ENCODE data around the gene TTLL7. TPM values are rescaled to one million over a fixed set of nuclear protein-coding genes. Genes with fewer than 3 reads are reported as not detected.

The TTLL7 gene
- total RNA-seq, 1 donor from 2014 or later, result 15.0 TPM

DNA sequence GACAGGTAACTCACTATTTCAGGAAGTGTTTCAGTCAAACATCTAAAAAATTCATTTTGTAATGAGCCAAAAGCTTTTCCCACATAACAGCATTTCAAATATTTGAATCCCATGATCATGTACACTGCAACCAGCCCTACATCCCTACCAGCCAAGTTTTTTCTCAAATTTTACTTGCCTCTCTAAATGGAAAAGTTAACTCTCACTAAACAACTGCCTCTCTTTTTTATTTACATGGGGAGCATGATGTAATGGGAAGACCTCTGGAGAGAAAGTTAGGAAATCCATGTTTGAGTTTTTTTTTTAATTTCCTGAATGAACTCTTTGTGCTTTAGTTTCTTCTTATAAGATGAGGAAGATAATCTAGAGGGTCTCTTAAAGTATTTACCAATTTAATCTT lies 70.5 kb downstream of the TTLL7 start:
- H3K27me3 ChIP-seq, result no peaks in the 10 kb centered on the region
- H3K4me3 ChIP-seq, result no peak overlapping the region
- no peaks in the 10 kb centered on the region for H3K4me1 ChIP-seq
- no peaks in the 10 kb centered on the region for H3K9me3 ChIP-seq
- no peak for TF ChIP-seq POLR2AphosphoS5 (IDR thresholded peaks at IDR 0.05; ENCODE audit: insufficient read depth in 1 of 2, low read depth in 1 of 2)
- TF ChIP-seq CTCF (IDR thresholded peaks at IDR 0.05), result no peak
- no peak for TF ChIP-seq POLR2A (IDR thresholded peaks at IDR 0.05)
- intact Hi-C loops (cut with DNase I), result no loop called here
- H3K36me3 ChIP-seq, result no peaks in the 10 kb centered on the region
- no peak overlapping the region for H3K27ac ChIP-seq
- DNase-seq (ENCODE audit: extremely low spot score in 2 of 2), result no peak

- no peaks in the 10 kb centered on the region for H3K27me3 ChIP-seq
- no peak overlapping the region for H3K27ac ChIP-seq
- intact Hi-C loops (cut with DNase I), result no loop called here
- H3K4me1 ChIP-seq, result no peaks in the 10 kb centered on the region
- no peak overlapping the region for H3K4me3 ChIP-seq
- TF ChIP-seq CTCF (IDR thresholded peaks at IDR 0.05), result no peak
- TF ChIP-seq POLR2A (IDR thresholded peaks at IDR 0.05), result no peak
- no peak for TF ChIP-seq POLR2AphosphoS5 (IDR thresholded peaks at IDR 0.05; ENCODE audit: insufficient read depth in 1 of 2, low read depth in 1 of 2)
- H3K9me3 ChIP-seq, result no peaks in the 10 kb centered on the region
- no peaks in the 10 kb centered on the region for H3K36me3 ChIP-seq
- no peak for DNase-seq (ENCODE audit: extremely low spot score in 2 of 2)
Observed at GRCh38 chr1:83927701-83928100, 71.2 kb downstream of the TTLL7 start.

DNA sequence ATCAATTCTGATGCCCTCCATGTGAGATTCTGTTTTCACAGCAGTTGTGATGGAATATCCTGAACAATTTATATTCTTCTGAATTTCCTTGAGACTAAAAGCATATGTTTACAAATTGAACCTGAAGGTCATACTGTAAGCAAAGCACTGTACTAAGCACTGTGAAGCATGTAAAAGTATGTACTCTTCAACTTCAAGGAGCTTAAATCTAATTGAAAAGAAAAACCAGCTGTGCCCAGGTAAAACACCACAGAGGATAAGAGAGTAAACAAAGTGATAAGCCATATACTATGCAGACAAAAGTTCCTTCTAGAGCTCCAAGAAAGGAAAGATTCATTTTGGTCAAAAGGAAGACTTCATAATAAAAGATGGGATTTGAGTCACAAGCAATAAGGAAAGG lies 71.9 kb downstream of the TTLL7 start:
- Histone ChIP-seq H3K36me3 (no peaks in the 10 kb centered on the region), H3K4me3 (no peak overlapping the region), H3K9me3 (no peaks in the 10 kb centered on the region), H3K27ac (no peak overlapping the region), H3K27me3 (no peaks in the 10 kb centered on the region), H3K4me1 (no peaks in the 10 kb centered on the region)
- intact Hi-C loops (cut with DNase I), result no loop called here
- DNase-seq (ENCODE audit: extremely low spot score in 2 of 2), result no peak
- no peak for TF ChIP-seq CTCF (IDR thresholded peaks at IDR 0.05)
- no peak for TF ChIP-seq POLR2AphosphoS5 (IDR thresholded peaks at IDR 0.05; ENCODE audit: insufficient read depth in 1 of 2, low read depth in 1 of 2)
- TF ChIP-seq POLR2A (IDR thresholded peaks at IDR 0.05), result no peak

DNA sequence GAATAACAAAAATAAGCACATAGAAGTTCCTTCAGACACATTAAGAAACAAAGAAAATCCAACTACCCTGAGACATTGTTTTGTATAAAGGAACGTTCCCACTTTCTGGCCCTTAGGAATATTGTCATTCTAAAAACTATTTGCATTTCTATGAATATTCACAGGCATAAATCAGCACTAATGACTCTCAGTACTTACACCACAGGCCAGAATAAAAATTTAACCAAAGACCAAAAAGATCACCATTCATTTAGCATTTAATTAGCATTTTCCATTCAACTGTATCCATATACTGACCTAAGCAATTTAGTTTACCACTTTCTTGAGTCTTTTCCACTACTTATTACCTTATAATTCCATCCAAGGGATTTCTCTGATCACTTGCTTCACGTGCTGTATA lies 75.4 kb downstream of the TTLL7 start:
- intact Hi-C loops (cut with DNase I), result no loop called here

GRCh38 chr1:83922431-83922830 lies 76.5 kb downstream of the TTLL7 start:
- no peak for DNase-seq (ENCODE audit: extremely low spot score in 2 of 2)
- no peaks in the 10 kb centered on the region for H3K27me3 ChIP-seq
- H3K9me3 ChIP-seq, result no peaks in the 10 kb centered on the region
- H3K4me1 ChIP-seq, result no peaks in the 10 kb centered on the region
- TF ChIP-seq CTCF (IDR thresholded peaks at IDR 0.05) (no peak), POLR2AphosphoS5 (IDR thresholded peaks at IDR 0.05; ENCODE audit: insufficient read depth in 1 of 2, low read depth in 1 of 2) (no peak), POLR2A (IDR thresholded peaks at IDR 0.05) (no peak)
- intact Hi-C loops (cut with DNase I), result no loop called here
- H3K36me3 ChIP-seq, result no peaks in the 10 kb centered on the region
- no peak overlapping the region for H3K4me3 ChIP-seq
- H3K27ac ChIP-seq, result no peak overlapping the region

More for the DNA sequence above, 75.4 kb downstream of the TTLL7 start:
- Histone ChIP-seq H3K4me1 (no peaks in the 10 kb centered on the region), H3K27me3 (no peaks in the 10 kb centered on the region), H3K4me3 (no peak overlapping the region), H3K27ac (no peak overlapping the region), H3K9me3 (no peaks in the 10 kb centered on the region), H3K36me3 (no peaks in the 10 kb centered on the region)
- DNase-seq (ENCODE audit: extremely low spot score in 2 of 2), result no peak
- TF ChIP-seq POLR2AphosphoS5 (IDR thresholded peaks at IDR 0.05; ENCODE audit: insufficient read depth in 1 of 2, low read depth in 1 of 2), result no peak
- TF ChIP-seq CTCF (IDR thresholded peaks at IDR 0.05), result no peak
- TF ChIP-seq POLR2A (IDR thresholded peaks at IDR 0.05), result no peak

All from vagina (tissue), 2 donors.